AG10803 (cell line): ENCODE data around the gene OR11A1.

Source experiments
- DNase-seq: peaks from one replicate; pipeline ENCODE4 v3.0.0; 2010; ENCODE audit warnings: low read depth
- H3K4me3 ChIP-seq: 2 replicates; pipeline ENCODE4 v1.5.1; 2011; ENCODE audit warnings: mild to moderate bottlenecking, low read length, control low read depth
- TF ChIP-seq, protein P1 (sequence below): conservative IDR thresholded peaks from 2 replicates; pipeline ENCODE4 v1.5.1; 2011; ENCODE audit warnings: mild to moderate bottlenecking, low read length, control low read depth, inconsistent platforms

Gene OR11A1

DNA sequence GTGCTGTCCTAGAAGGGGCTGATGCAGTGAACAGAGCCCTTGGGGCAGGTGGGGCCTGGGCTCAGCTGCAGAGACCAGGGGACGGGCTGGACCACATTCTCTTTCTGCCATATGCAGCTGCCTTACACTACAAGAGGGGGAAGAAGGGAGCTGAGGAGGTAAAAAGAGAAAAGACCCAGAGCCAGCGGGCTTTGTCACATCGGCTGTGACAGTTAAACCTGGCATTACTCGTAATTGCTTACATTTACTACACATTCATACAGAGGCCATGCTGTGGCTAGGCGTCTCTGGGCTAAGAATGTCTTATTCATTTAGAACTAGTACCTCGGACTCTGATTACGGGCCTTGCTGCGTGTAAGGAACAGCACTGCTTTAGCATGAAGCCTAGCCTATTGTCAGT, 43.7 kb upstream of the OR11A1 start:
- DNase-seq = no peak
- no peak overlapping the region for H3K4me3 ChIP-seq
- TF ChIP-seq, protein P1, sequence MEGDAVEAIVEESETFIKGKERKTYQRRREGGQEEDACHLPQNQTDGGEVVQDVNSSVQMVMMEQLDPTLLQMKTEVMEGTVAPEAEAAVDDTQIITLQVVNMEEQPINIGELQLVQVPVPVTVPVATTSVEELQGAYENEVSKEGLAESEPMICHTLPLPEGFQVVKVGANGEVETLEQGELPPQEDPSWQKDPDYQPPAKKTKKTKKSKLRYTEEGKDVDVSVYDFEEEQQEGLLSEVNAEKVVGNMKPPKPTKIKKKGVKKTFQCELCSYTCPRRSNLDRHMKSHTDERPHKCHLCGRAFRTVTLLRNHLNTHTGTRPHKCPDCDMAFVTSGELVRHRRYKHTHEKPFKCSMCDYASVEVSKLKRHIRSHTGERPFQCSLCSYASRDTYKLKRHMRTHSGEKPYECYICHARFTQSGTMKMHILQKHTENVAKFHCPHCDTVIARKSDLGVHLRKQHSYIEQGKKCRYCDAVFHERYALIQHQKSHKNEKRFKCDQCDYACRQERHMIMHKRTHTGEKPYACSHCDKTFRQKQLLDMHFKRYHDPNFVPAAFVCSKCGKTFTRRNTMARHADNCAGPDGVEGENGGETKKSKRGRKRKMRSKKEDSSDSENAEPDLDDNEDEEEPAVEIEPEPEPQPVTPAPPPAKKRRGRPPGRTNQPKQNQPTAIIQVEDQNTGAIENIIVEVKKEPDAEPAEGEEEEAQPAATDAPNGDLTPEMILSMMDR = no peak

DNA sequence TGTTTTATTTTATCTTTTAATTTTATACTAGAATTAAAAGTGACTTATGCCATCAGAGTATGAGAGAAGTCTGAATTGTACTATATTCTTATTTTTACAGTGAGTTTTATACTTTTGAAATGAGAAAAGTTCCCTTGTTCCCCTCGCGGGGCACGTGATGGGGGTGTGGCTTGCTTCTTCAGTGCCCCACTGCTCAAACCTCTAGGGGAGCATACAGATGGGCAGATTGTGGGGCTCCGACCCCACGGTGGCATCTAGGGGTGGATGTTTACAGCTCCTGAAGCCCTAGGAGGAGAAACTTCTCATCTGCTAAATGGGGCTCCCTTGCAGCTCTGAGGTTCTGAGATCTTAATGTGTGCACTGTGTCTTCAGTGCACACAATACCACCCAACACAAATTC, 42.8 kb upstream of the OR11A1 start:
- DNase-seq = no peak
- TF ChIP-seq, protein P1 = no peak
- H3K4me3 ChIP-seq = no peak overlapping the region

DNA sequence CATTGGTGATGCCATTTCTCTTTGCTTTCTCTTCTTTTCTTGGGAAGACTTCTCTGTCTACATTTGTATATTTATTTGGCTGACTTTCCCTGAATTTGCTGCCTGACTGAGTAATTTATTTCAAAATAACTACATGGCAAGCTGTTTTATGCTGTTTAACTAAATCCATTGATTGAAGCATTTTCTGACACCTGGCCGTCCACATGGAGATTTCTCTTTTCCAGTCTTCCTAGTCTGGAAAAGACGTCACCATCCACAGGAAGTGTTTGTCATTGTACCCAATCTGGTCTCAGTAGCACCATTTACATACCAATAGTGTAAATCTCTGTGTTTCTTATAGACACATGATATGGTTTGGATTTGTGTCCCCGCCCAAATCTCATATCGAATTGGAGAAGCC, 40.1 kb upstream of the OR11A1 start:
- TF ChIP-seq, protein P1 = no peak
- no peak overlapping the region for H3K4me3 ChIP-seq
- DNase-seq = no peak

DNA sequence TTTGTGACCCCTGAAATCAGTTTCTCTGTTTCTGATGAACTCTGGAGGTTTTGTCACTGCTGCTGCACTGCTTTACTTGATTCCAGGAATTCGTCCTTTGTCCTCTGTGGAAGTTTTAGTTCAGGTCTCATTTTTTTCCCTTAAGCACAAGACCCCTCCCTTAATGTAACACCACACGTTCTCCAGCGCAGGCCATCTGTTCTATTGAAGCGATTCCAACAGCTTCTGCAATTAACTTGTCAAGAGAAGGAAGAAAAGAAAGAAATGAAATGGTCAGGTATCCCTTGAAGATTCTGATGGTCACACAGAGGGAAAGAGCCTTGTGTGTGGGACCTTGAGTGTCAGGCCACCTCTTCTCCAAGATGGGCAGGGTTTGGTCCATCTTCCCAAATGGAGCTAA, 38.7 kb upstream of the OR11A1 start:
- DNase-seq = no peak
- TF ChIP-seq, protein P1 = no peak
- no peak overlapping the region for H3K4me3 ChIP-seq

DNA sequence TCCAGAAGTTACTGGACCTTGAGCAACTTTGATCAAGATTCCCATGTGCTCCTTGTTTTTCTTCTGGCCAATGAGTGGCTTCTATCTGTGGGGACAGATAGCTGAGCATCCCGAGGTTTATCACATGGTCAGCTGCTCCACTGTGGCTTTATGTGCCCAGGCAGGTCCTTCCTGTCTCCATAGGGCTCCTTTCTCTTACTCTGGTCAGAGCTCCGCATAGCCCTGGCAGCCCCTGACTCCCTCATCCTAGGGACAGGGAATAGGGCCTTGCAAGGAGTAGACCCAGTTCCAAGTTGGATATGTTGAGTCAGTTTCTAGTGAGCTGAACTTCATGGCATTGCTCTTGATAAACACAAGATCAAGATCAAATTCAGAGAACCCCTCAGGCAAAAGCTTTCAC, 37.3 kb upstream of the OR11A1 start:
- no peak for DNase-seq

DNA sequence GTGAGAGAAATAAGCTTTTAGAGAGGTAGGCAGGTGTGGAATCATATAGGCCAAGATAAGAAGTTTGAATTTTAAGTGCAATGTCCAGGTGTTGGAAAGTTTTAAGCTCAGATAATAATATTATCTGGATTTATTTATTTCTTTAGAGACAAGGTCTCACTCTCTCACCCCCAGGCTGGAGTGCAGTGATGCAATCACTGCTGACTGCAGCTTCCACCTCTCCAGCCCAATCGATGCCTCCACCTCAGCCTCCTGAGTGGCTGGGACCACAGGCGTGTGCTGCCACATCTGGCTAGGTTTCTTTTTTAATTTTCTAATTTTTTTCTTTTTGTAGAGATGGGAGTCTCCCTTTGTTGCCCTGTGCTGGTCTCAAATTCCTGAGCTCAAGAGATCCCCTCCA, 36.4 kb upstream of the OR11A1 start:
- H3K4me3 ChIP-seq = no peak overlapping the region
- TF ChIP-seq, protein P1 = no peak
- DNase-seq = no peak

More for the DNA sequence above, 37.3 kb upstream of the OR11A1 start:
- TF ChIP-seq, protein P1 = no peak
- no peak overlapping the region for H3K4me3 ChIP-seq

DNA sequence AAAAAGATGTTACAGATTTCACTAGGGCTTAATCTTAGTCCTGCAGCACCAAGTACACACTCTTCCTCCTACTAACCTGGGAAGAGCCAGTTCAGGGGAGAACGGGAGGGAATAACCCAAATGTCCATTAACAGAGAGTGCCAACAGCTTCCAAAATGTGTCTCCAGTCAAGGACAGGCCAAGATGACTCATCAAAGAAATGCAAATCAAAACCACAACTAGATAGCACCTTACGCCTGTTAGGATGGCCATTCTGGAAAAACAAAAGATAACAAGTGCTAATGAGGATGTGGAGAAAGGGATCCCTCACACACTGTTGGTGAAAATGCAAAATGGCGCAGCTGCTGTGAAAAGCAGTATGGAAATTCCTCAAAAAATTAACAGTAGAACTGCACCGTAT, 34.7 kb upstream of the OR11A1 start:
- TF ChIP-seq, protein P1 = no peak
- H3K4me3 ChIP-seq = no peak overlapping the region
- no peak for DNase-seq
